OCI-LY1 (cell line): ENCODE data around the gene ALDH3B1.

Experiments
- CTCF ChIP-seq: fragments of 200-600 bp; sonication (generic), shearing (Covaris generic); IDR thresholded peaks from 2 replicates; pipeline ENCODE4 v1.5.1; 2017; ENCODE audit warnings: mild to moderate bottlenecking, antibody characterized with exemption, low read length, moderate library complexity, mixed read lengths
- EZH2 ChIP-seq: fragments of 200-600 bp; sonication (generic), shearing (Covaris generic); IDR thresholded peaks from 2 replicates; pipeline ENCODE4 v1.8.0; 2017; ENCODE audit warnings: borderline replicate concordance, mixed run types, mild to moderate bottlenecking, antibody characterized with exemption, low read length, moderate library complexity, mixed read lengths

- no peak for TF ChIP-seq CTCF
- no peak for TF ChIP-seq EZH2
Observed at GRCh38 chr11:68037411-68038225, 27.5 kb downstream of the ALDH3B1 start.
